WTC11 (cell line): Measurements from ENCODE around the gene TTLL10. TPM values are rescaled to one million over a fixed set of nuclear protein-coding genes. Genes with fewer than 3 reads are reported as not detected.

Experiments used
- ATAC-seq: fragments of 200-7000 bp; cut with Tn5 transposase; 2 replicates; pipeline ENCODE4 v1.10.0; 2021; ENCODE audit warnings: mild to moderate bottlenecking, moderate library complexity
- CTCF ChIA-PET: fragments of 300-600 bp; sonication (Branson Sonifier 250); formaldehyde crosslinking; loops from one replicate; lab custom pipeline; 2021; ENCODE audit warnings: antibody characterized with exemption; lab: Charles Lee
- POLR2A ChIA-PET: fragments of 350-600 bp; sonication (Branson Sonifier 250); formaldehyde crosslinking; loops from one replicate; lab custom pipeline; 2021; ENCODE audit warnings: antibody characterized with exemption; lab: Charles Lee
- DNase-seq: peaks from one replicate; pipeline ENCODE4 v3.0.0; 2021; ENCODE audit warnings: low spot score
- H3K27ac Mint-ChIP-seq: 2 replicates; pipeline ENCODE4 v1.8.0; 2021; ENCODE audit warnings: mixed read lengths
- H3K27me3 Mint-ChIP-seq: 2 replicates; pipeline ENCODE4 v1.8.0; 2021; ENCODE audit warnings: low read depth, mild to moderate bottlenecking, moderate library complexity, mixed read lengths
- H3K36me3 Mint-ChIP-seq: 2 replicates; pipeline ENCODE4 v1.8.0; 2021; ENCODE audit warnings: mixed read lengths
- H3K4me1 Mint-ChIP-seq: 2 replicates; pipeline ENCODE4 v1.8.0; 2022; ENCODE audit warnings: mixed read lengths
- H3K4me3 Mint-ChIP-seq: 2 replicates; pipeline ENCODE4 v1.8.0; 2021; ENCODE audit warnings: mild to moderate bottlenecking, moderate library complexity, mixed read lengths
- H3K9me3 Mint-ChIP-seq: 2 replicates; pipeline ENCODE4 v1.8.0; 2021; ENCODE audit warnings: mixed read lengths
- ATF2 ChIP-seq: sonication (generic); formaldehyde crosslinking; IDR thresholded peaks from 2 replicates; pipeline ENCODE4 v1.8.1; 2022; ENCODE audit warnings: low read depth, missing genetic modification reagents, borderline replicate concordance
- CBFB ChIP-seq: sonication (generic); formaldehyde crosslinking; IDR thresholded peaks from 2 replicates; pipeline ENCODE4 v1.8.1; 2022; ENCODE audit warnings: mild to moderate bottlenecking, low read depth, missing genetic modification reagents
- FOXJ3 ChIP-seq: sonication (generic); formaldehyde crosslinking; IDR thresholded peaks from 2 replicates; pipeline ENCODE4 v1.9.0; 2021; ENCODE audit warnings: missing genetic modification reagents, mild to moderate bottlenecking, borderline replicate concordance
- GRHL2 ChIP-seq: fragments of 250-450 bp; sonication (Bioruptor Pico); IDR thresholded peaks from 2 replicates; pipeline ENCODE4 v1.8.0; 2022; ENCODE audit warnings: mild to moderate bottlenecking, moderate library complexity; ENCODE audit not compliant: insufficient replicate concordance, severe bottlenecking
- JUN ChIP-seq: sonication (generic); formaldehyde crosslinking; IDR thresholded peaks from 2 replicates; pipeline ENCODE4 v1.8.0; 2023; ENCODE audit warnings: mild to moderate bottlenecking, missing genetic modification reagents
- MYBL2 ChIP-seq: sonication (generic); formaldehyde crosslinking; IDR thresholded peaks from 2 replicates; pipeline ENCODE4 v1.8.1; 2023; ENCODE audit warnings: mild to moderate bottlenecking, moderate library complexity, missing genetic modification reagents
- NFATC4 ChIP-seq: fragments of 250-450 bp; sonication (Bioruptor Pico); IDR thresholded peaks from 2 replicates; pipeline ENCODE4 v1.9.0; 2021; ENCODE audit warnings: mild to moderate bottlenecking
- SP1 ChIP-seq: sonication (generic); formaldehyde crosslinking; conservative IDR thresholded peaks from 2 replicates; pipeline ENCODE4 v1.8.1; 2022; ENCODE audit warnings: missing genetic modification reagents
- TEAD1 ChIP-seq: sonication (generic); formaldehyde crosslinking; IDR thresholded peaks from 2 replicates; pipeline ENCODE4 v1.8.0; 2022; ENCODE audit warnings: mild to moderate bottlenecking, missing genetic modification reagents
- USF1 ChIP-seq: sonication (generic); formaldehyde crosslinking; IDR thresholded peaks from 2 replicates; pipeline ENCODE4 v1.8.0; 2022; ENCODE audit warnings: mild to moderate bottlenecking, missing genetic modification reagents
- ZMAT4 ChIP-seq: fragments of 250-450 bp; sonication (Bioruptor Pico); IDR thresholded peaks from 2 replicates; pipeline ENCODE4 v1.9.0; 2021; ENCODE audit warnings: mild to moderate bottlenecking
- ZNF219 ChIP-seq: sonication (generic); formaldehyde crosslinking; IDR thresholded peaks from 2 replicates; pipeline ENCODE4 v1.8.0; 2023; ENCODE audit warnings: missing genetic modification reagents, mild to moderate bottlenecking, borderline replicate concordance
- ZNF263 ChIP-seq: sonication (generic); formaldehyde crosslinking; IDR thresholded peaks from 2 replicates; pipeline ENCODE4 v1.8.1; 2022; ENCODE audit warnings: low read depth, mild to moderate bottlenecking, moderate library complexity, missing genetic modification reagents
- ZNF396 ChIP-seq: fragments of 250-450 bp; sonication (Bioruptor Pico); IDR thresholded peaks from 2 replicates; pipeline ENCODE4 v1.8.0; 2021; ENCODE audit warnings: mild to moderate bottlenecking, moderate library complexity, borderline replicate concordance
- total RNA-seq: library from RNA; stranded (reverse); gene quantifications from 3 replicates; pipeline ENCODE4 v1.2.3, GENCODE V29; 2021
- TF ChIP-seq, protein P1 (sequence below): sonication (generic); formaldehyde crosslinking; IDR thresholded peaks from 2 replicates; pipeline ENCODE4 v1.8.1; 2023; ENCODE audit warnings: mild to moderate bottlenecking, moderate library complexity, missing genetic modification reagents
- TF ChIP-seq, protein P2 (sequence below): sonication (generic); formaldehyde crosslinking; IDR thresholded peaks from 2 replicates; pipeline ENCODE4 v1.8.1; 2023; ENCODE audit warnings: mild to moderate bottlenecking, missing genetic modification reagents, moderate library complexity

TTLL10 gene
- total RNA-seq, 1 experiment from 2014 or later: 1.1 TPM

DNA sequence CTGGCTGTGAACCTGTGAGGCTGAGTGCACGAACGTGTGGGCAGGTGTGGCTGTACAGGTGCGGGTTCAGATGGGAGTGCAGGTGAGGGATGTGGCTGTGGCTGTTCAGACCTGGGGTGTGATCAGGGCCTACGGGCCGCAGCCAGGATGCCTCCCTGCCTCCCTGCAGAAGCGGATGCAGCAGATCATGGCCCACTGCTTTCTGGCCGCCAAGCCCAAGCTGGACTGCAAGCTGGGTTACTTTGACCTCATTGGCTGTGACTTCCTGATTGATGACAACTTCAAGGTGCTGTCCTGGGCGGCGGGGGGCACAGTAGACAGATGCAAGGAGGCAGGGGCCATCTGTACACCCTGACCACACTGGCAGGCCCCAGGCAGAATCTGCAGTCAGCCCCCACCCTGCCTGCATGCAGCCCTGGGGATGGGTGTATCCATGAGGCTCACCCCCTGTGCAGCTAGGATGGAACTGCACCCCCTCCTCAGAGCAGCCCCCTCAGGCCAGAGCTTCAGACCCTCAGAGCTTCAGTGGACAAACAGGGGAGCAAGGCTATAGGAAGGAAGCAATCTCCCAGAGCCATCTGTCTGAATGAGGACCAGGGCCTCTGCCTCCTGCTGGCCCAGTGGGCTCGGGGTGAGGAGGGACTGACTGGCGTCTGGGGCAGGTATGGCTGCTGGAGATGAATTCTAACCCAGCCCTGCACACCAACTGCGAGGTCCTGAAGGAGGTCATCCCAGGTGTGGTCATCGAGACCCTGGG, 22.9 kb downstream of the TTLL10 start:
- Mint-ChIP-seq H3K27ac (no peak overlapping the region), H3K27me3 (peaks cover 22% of the 10 kb centered on the region), H3K4me3 (no peak overlapping the region), H3K4me1 (peaks cover 3% of the 10 kb centered on the region; the same call in 1 of the 2 replicates), H3K9me3 (peaks cover 28% of the 10 kb centered on the region), H3K36me3 (peaks cover 15% of the 10 kb centered on the region)
- TF ChIP-seq TEAD1 (no peak), ATF2 (CRISPR knock-in tag) (no peak)
- POLR2A ChIA-PET: no interaction called here
- ATAC-seq: no peak
- DNase-seq: peak; percentile 8
- CTCF ChIA-PET: interaction anchor here (0.6 to 0.8 kb wide), 2 partner anchors 74 to 77 kb away, joined by 4 read pairs; partner anchors contain the start of gene UBE2J2

DNA sequence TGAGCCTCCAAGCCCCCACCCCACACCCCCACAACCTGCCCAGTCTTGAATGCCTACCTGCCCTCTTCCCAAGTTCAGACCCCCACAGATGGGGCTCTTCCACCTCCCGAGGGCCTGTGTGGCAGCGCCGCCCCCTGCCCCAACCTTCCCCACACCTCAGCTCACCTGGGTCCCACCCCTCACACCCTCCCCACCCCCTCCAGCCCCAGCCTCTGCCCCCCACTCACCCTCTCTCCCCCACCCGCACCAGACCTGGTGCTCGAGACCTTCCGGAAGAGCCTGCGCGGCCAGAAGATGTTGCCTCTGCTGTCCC, 23.5 kb downstream of the TTLL10 start:
- POLR2A ChIA-PET: no interaction called here
- H3K27me3 Mint-ChIP-seq: peaks cover 19% of the 10 kb centered on the region
- no peak for ATAC-seq
- peaks cover 22% of the 10 kb centered on the region for H3K9me3 Mint-ChIP-seq
- H3K4me1 Mint-ChIP-seq: peaks cover 3% of the 10 kb centered on the region; the same call in 1 of the 2 replicates
- no peak for TF ChIP-seq NFATC4 (CRISPR knock-in tag)
- no peak for TF ChIP-seq MYBL2 (CRISPR knock-in tag)
- TF ChIP-seq USF1 (CRISPR knock-in tag): no peak
- no peak for TF ChIP-seq JUN (CRISPR knock-in tag)
- no peak for TF ChIP-seq ZNF396
- no peak for TF ChIP-seq FOXJ3 (CRISPR knock-in tag)
- TF ChIP-seq GRHL2: no peak
- no peak for TF ChIP-seq ZNF219
- TF ChIP-seq, protein P1, sequence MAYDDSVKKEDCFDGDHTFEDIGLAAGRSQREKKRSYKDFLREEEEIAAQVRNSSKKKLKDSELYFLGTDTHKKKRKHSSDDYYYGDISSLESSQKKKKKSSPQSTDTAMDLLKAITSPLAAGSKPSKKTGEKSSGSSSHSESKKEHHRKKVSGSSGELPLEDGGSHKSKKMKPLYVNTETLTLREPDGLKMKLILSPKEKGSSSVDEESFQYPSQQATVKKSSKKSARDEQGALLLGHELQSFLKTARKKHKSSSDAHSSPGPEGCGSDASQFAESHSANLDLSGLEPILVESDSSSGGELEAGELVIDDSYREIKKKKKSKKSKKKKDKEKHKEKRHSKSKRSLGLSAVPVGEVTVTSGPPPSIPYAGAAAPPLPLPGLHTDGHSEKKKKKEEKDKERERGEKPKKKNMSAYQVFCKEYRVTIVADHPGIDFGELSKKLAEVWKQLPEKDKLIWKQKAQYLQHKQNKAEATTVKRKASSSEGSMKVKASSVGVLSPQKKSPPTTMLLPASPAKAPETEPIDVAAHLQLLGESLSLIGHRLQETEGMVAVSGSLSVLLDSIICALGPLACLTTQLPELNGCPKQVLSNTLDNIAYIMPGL (CRISPR knock-in tag): no peak
- TF ChIP-seq ZMAT4 (CRISPR knock-in tag): no peak
- TF ChIP-seq CBFB (CRISPR knock-in tag): no peak
- no peak for TF ChIP-seq ZNF263 (CRISPR knock-in tag)
- TF ChIP-seq SP1 (CRISPR knock-in tag): no peak
- TF ChIP-seq, protein P2, sequence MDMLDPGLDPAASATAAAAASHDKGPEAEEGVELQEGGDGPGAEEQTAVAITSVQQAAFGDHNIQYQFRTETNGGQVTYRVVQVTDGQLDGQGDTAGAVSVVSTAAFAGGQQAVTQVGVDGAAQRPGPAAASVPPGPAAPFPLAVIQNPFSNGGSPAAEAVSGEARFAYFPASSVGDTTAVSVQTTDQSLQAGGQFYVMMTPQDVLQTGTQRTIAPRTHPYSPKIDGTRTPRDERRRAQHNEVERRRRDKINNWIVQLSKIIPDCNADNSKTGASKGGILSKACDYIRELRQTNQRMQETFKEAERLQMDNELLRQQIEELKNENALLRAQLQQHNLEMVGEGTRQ (CRISPR knock-in tag): no peak
- CTCF ChIA-PET: no interaction called here
- no peak overlapping the region for H3K4me3 Mint-ChIP-seq
- H3K36me3 Mint-ChIP-seq: peaks cover 11% of the 10 kb centered on the region
- no peak overlapping the region for H3K27ac Mint-ChIP-seq
- no peak for DNase-seq
